ENCODE results near the gene ASIC3.

Gene ASIC3

GRCh38 chr7:151028948-151029501 lies 19.3 kb upstream of the ASIC3 start:
- Histone ChIP-seq H2BK15ac (ENCODE audit: low read depth, poor library complexity, severe bottlenecking) (no peak overlapping the region), H3K27ac (ENCODE audit: low read length, poor library complexity, severe bottlenecking) (peak overlapping the region; percentile 15), H3K9ac (ENCODE audit: low read length) (peak overlapping the region; percentile 92), H2BK12ac (ENCODE audit: low read length in 2 of 2) (peak overlapping the region in 1 of 2 experiments; percentile 56), H3K4me2 (ENCODE audit: low read length, poor library complexity, severe bottlenecking) (peak overlapping the region; percentile 86), H3K36me3 (ENCODE audit: control insufficient read depth in 1 of 2, insufficient read depth in 2 of 2, low read depth in 1 of 2, low read length in 2 of 2) (peaks cover 9 to 20% of the 10 kb centered on the region in 2 experiments), H3K14ac (ENCODE audit: low read length in 2 of 2) (no peak overlapping the region), H3K9me3 (ENCODE audit: control insufficient read depth, low read length) (no peaks in the 10 kb centered on the region), H3K4me3 (ENCODE audit: insufficient read depth in 1 of 2, low read depth in 1 of 2, low read length in 2 of 2) (peak overlapping the region; percentile 65 to 92), H2BK5ac (ENCODE audit: low read depth, low read length, poor library complexity, severe bottlenecking) (no peak overlapping the region), H4K91ac (ENCODE audit: low read length) (no peak overlapping the region), H3K4ac (ENCODE audit: low read depth in 1 of 2, low read length in 2 of 2) (no peak overlapping the region), H3K27me3 (ENCODE audit: control insufficient read depth in 1 of 2, insufficient read depth in 1 of 2, low read length in 2 of 2) (peaks cover 0 to 7% of the 10 kb centered on the region in 2 experiments), H2BK120ac (ENCODE audit: low read depth, low read length) (no peak overlapping the region), H3K79me1 (replicated peaks; ENCODE audit: low read length, poor library complexity, severe bottlenecking) (peaks cover 20% of the 10 kb centered on the region), H2AK5ac (ENCODE audit: low read length, severe bottlenecking) (no peak overlapping the region), H3K18ac (ENCODE audit: low read depth in 1 of 2, low read length in 2 of 2) (no peak overlapping the region), H2AFZ (ENCODE audit: low read depth, low read length) (no peak overlapping the region), H4K8ac (ENCODE audit: low read length) (peak overlapping the region; percentile 77), H3K23ac (ENCODE audit: low read length in 2 of 2) (no peak overlapping the region), H3K4me1 (ENCODE audit: control insufficient read depth, insufficient read depth, low read depth, low read length) (peaks cover 6% of the 10 kb centered on the region)
- DNase-seq = no peak
- 72% methylated on average over 14 of the region's 17 CpGs for WGBS

- Histone ChIP-seq H3K9ac (ENCODE audit: low read length) (no peak overlapping the region), H4K91ac (ENCODE audit: low read length) (no peak overlapping the region), H3K18ac (ENCODE audit: low read depth in 1 of 2, low read length in 2 of 2) (no peak overlapping the region), H2BK12ac (ENCODE audit: low read length in 2 of 2) (no peak overlapping the region), H3K4me3 (ENCODE audit: insufficient read depth in 1 of 2, low read depth in 1 of 2, low read length in 2 of 2) (no peak overlapping the region), H2AK5ac (ENCODE audit: low read length, severe bottlenecking) (no peak overlapping the region), H3K14ac (ENCODE audit: low read length in 2 of 2) (no peak overlapping the region), H3K23ac (ENCODE audit: low read length in 2 of 2) (no peak overlapping the region), H3K27ac (ENCODE audit: low read length, poor library complexity, severe bottlenecking) (no peak overlapping the region), H3K4ac (ENCODE audit: low read depth in 1 of 2, low read length in 2 of 2) (no peak overlapping the region), H4K8ac (ENCODE audit: low read length) (no peak overlapping the region), H2BK15ac (ENCODE audit: low read depth, poor library complexity, severe bottlenecking) (no peak overlapping the region), H2AFZ (ENCODE audit: low read depth, low read length) (no peak overlapping the region), H2BK5ac (ENCODE audit: low read depth, low read length, poor library complexity, severe bottlenecking) (no peak overlapping the region), H2BK120ac (ENCODE audit: low read depth, low read length) (no peak overlapping the region), H3K36me3 (ENCODE audit: control insufficient read depth in 1 of 2, insufficient read depth in 2 of 2, low read depth in 1 of 2, low read length in 2 of 2) (peaks cover 29 to 40% of the 10 kb centered on the region in 2 experiments), H3K27me3 (ENCODE audit: control insufficient read depth in 1 of 2, insufficient read depth in 1 of 2, low read length in 2 of 2) (peaks cover 0 to 3% of the 10 kb centered on the region in 2 experiments), H3K9me3 (ENCODE audit: control insufficient read depth, low read length) (no peaks in the 10 kb centered on the region), H3K4me2 (ENCODE audit: low read length, poor library complexity, severe bottlenecking) (no peak overlapping the region), H3K79me1 (replicated peaks; ENCODE audit: low read length, poor library complexity, severe bottlenecking) (peaks cover 23% of the 10 kb centered on the region), H3K4me1 (ENCODE audit: control insufficient read depth, insufficient read depth, low read depth, low read length) (peaks cover 6% of the 10 kb centered on the region)
- 56% methylated on average over 2 of the region's 4 CpGs for WGBS
- DNase-seq = peak; percentile 83
These were observed 17.3 kb upstream of the ASIC3 start for GRCh38 chr7:151031011-151031410.

- H2AFZ ChIP-seq (ENCODE audit: low read depth, low read length) = no peak overlapping the region
- peaks cover 7% of the 10 kb centered on the region for H3K4me1 ChIP-seq (ENCODE audit: control insufficient read depth, insufficient read depth, low read depth, low read length)
- peaks cover 23% of the 10 kb centered on the region for H3K79me1 ChIP-seq (replicated peaks; ENCODE audit: low read length, poor library complexity, severe bottlenecking)
- H2BK5ac ChIP-seq (ENCODE audit: low read depth, low read length, poor library complexity, severe bottlenecking) = no peak overlapping the region
- no peaks in the 10 kb centered on the region for H3K27me3 ChIP-seq (ENCODE audit: control insufficient read depth in 1 of 2, insufficient read depth in 1 of 2, low read length in 2 of 2)
- H3K36me3 ChIP-seq (ENCODE audit: control insufficient read depth in 1 of 2, insufficient read depth in 2 of 2, low read depth in 1 of 2, low read length in 2 of 2) = peaks cover 48 to 53% of the 10 kb centered on the region in 2 experiments
- no peak overlapping the region for H2BK15ac ChIP-seq (ENCODE audit: low read depth, poor library complexity, severe bottlenecking)
- H3K18ac ChIP-seq (ENCODE audit: low read depth in 1 of 2, low read length in 2 of 2) = no peak overlapping the region
- H3K4me3 ChIP-seq (ENCODE audit: insufficient read depth in 1 of 2, low read depth in 1 of 2, low read length in 2 of 2) = no peak overlapping the region
- H3K9ac ChIP-seq (ENCODE audit: low read length) = no peak overlapping the region
- DNase-seq = no peak
- H2AK5ac ChIP-seq (ENCODE audit: low read length, severe bottlenecking) = no peak overlapping the region
- H4K8ac ChIP-seq (ENCODE audit: low read length) = no peak overlapping the region
- H3K27ac ChIP-seq (ENCODE audit: low read length, poor library complexity, severe bottlenecking) = no peak overlapping the region
- no peak overlapping the region for H4K91ac ChIP-seq (ENCODE audit: low read length)
- H3K4ac ChIP-seq (ENCODE audit: low read depth in 1 of 2, low read length in 2 of 2) = no peak overlapping the region
- H3K4me2 ChIP-seq (ENCODE audit: low read length, poor library complexity, severe bottlenecking) = no peak overlapping the region
- H2BK12ac ChIP-seq (ENCODE audit: low read length in 2 of 2) = peak overlapping the region in 1 of 2 experiments; percentile 31
- no peak overlapping the region for H3K14ac ChIP-seq (ENCODE audit: low read length in 2 of 2)
- H2BK120ac ChIP-seq (ENCODE audit: low read depth, low read length) = no peak overlapping the region
- 87% methylated on average over 17 of the region's 17 CpGs for WGBS
- no peak overlapping the region for H3K23ac ChIP-seq (ENCODE audit: low read length in 2 of 2)
- no peaks in the 10 kb centered on the region for H3K9me3 ChIP-seq (ENCODE audit: control insufficient read depth, low read length)
These were observed 15.1 kb upstream of the ASIC3 start for GRCh38 chr7:151032936-151033863.

GRCh38 chr7:151033864-151034249 lies 14.5 kb upstream of the ASIC3 start:
- Histone ChIP-seq H3K36me3 (ENCODE audit: control insufficient read depth in 1 of 2, insufficient read depth in 2 of 2, low read depth in 1 of 2, low read length in 2 of 2) (peaks cover 48 to 53% of the 10 kb centered on the region in 2 experiments), H2BK5ac (ENCODE audit: low read depth, low read length, poor library complexity, severe bottlenecking) (no peak overlapping the region), H4K8ac (ENCODE audit: low read length) (no peak overlapping the region), H3K4me3 (ENCODE audit: insufficient read depth in 1 of 2, low read depth in 1 of 2, low read length in 2 of 2) (no peak overlapping the region), H3K4me2 (ENCODE audit: low read length, poor library complexity, severe bottlenecking) (no peak overlapping the region), H3K27ac (ENCODE audit: low read length, poor library complexity, severe bottlenecking) (no peak overlapping the region), H2BK120ac (ENCODE audit: low read depth, low read length) (no peak overlapping the region), H2AK5ac (ENCODE audit: low read length, severe bottlenecking) (no peak overlapping the region), H2AFZ (ENCODE audit: low read depth, low read length) (no peak overlapping the region), H2BK15ac (ENCODE audit: low read depth, poor library complexity, severe bottlenecking) (no peak overlapping the region), H3K4me1 (ENCODE audit: control insufficient read depth, insufficient read depth, low read depth, low read length) (peaks cover 14% of the 10 kb centered on the region), H3K27me3 (ENCODE audit: control insufficient read depth in 1 of 2, insufficient read depth in 1 of 2, low read length in 2 of 2) (no peaks in the 10 kb centered on the region), H3K9ac (ENCODE audit: low read length) (no peak overlapping the region), H2BK12ac (ENCODE audit: low read length in 2 of 2) (no peak overlapping the region), H3K4ac (ENCODE audit: low read depth in 1 of 2, low read length in 2 of 2) (no peak overlapping the region), H3K23ac (ENCODE audit: low read length in 2 of 2) (no peak overlapping the region), H3K14ac (ENCODE audit: low read length in 2 of 2) (no peak overlapping the region), H4K91ac (ENCODE audit: low read length) (no peak overlapping the region), H3K9me3 (ENCODE audit: control insufficient read depth, low read length) (no peaks in the 10 kb centered on the region), H3K18ac (ENCODE audit: low read depth in 1 of 2, low read length in 2 of 2) (no peak overlapping the region), H3K79me1 (replicated peaks; ENCODE audit: low read length, poor library complexity, severe bottlenecking) (peaks cover 21% of the 10 kb centered on the region)
- 95% methylated on average over 5 of the region's 5 CpGs for WGBS
- DNase-seq = no peak
